GM12874 (cell line): ENCODE results near the gene SCN4A.
A peak's percentile ranks its signal among the peaks of the same experiment; 100 is the strongest.

Experiments
- TF ChIP-seq, protein P1 (sequence below): IDR thresholded peaks from 2 replicates; pipeline ENCODE4 v1.5.1; 2011; ENCODE audit warnings: low read depth, mild to moderate bottlenecking, control low read depth, low read length, moderate library complexity; ENCODE audit not compliant: insufficient read depth

Gene SCN4A

DNA sequence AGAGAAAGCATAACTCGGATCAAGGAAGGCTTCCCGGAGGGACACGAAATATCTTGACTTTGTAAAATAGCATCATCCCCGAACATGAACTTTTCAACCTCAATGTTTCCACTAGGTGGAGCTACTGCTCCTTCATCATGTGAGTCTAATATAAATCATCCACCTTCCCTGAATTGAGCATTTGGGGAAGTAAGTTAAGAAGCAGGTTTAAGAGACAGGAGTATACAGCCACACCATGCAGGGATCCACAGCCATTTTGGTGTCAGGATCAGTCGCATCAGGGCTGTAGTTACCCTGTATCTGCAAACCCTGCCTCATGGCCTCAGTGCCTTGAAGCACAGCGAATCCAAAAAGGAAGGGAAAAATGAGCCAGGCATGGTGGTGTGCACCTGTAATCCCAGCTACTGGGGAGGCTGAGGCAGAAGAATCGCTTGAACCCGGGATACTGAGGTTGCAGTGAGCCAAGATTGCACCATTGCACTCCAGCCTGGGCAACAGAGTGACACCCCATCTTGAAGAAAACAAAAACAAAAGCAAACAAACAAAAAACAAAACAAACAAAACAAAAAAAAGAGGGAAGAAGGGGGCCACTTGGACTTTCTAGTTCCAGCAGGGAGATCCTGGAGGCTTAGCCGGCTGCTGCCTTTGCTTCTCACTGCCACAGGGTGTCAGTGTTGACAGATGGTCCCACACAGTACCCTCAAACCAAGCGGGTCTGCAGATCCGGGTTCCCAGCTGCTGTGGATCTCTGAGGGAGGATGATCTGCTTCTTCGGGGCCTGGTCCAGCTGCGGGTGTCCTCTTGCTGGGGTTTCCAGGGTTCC lies 83.5 kb downstream of the SCN4A start:
- TF ChIP-seq, protein P1, sequence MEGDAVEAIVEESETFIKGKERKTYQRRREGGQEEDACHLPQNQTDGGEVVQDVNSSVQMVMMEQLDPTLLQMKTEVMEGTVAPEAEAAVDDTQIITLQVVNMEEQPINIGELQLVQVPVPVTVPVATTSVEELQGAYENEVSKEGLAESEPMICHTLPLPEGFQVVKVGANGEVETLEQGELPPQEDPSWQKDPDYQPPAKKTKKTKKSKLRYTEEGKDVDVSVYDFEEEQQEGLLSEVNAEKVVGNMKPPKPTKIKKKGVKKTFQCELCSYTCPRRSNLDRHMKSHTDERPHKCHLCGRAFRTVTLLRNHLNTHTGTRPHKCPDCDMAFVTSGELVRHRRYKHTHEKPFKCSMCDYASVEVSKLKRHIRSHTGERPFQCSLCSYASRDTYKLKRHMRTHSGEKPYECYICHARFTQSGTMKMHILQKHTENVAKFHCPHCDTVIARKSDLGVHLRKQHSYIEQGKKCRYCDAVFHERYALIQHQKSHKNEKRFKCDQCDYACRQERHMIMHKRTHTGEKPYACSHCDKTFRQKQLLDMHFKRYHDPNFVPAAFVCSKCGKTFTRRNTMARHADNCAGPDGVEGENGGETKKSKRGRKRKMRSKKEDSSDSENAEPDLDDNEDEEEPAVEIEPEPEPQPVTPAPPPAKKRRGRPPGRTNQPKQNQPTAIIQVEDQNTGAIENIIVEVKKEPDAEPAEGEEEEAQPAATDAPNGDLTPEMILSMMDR, result peak; percentile 46
